ENCODE data around the gene IFNA5. TPM values are rescaled to one million over a fixed set of nuclear protein-coding genes. Genes with fewer than 3 reads are reported as not detected.

Gene IFNA5
- polyA plus RNA-seq, 1 experiment: not detected

GRCh38 chr9:21324047-21324446 lies 18.9 kb upstream of the IFNA5 start:
- Histone ChIP-seq H3K4me3 (ENCODE audit: low read depth, low read length) (no peak overlapping the region), H3K27me3 (ENCODE audit: control insufficient read depth, insufficient read depth, low read length) (no peaks in the 10 kb centered on the region), H3K36me3 (ENCODE audit: control insufficient read depth, insufficient read depth, low read length) (peaks cover 2% of the 10 kb centered on the region)
- no peak for DNase-seq (ENCODE audit: low read depth)
- ChIA-PET CTCF (interaction anchor here (0.5 to 10.4 kb wide), 6 partner anchors 9 to 141 kb away, joined by 3 to 67 read pairs (median 4); no protein-coding TSS in a partner anchor), POLR2A (no interaction called here)
- no peak for TF ChIP-seq CTCF (IDR thresholded peaks at IDR 0.05; ENCODE audit: insufficient read depth, low read depth, low read length)

- no peak for DNase-seq (ENCODE audit: low read depth)
- no peak for TF ChIP-seq CTCF (IDR thresholded peaks at IDR 0.05; ENCODE audit: insufficient read depth, low read depth, low read length)
- CTCF ChIA-PET: interaction anchor here (1.1 to 10.4 kb wide), 6 partner anchors 11 to 143 kb away, joined by 3 to 67 read pairs (median 4); no protein-coding TSS in a partner anchor
- peaks cover 2% of the 10 kb centered on the region for H3K36me3 ChIP-seq (ENCODE audit: control insufficient read depth, insufficient read depth, low read length)
- POLR2A ChIA-PET: no interaction called here
- H3K27me3 ChIP-seq (ENCODE audit: control insufficient read depth, insufficient read depth, low read length): no peaks in the 10 kb centered on the region
- no peak overlapping the region for H3K4me3 ChIP-seq (ENCODE audit: low read depth, low read length)
Measured at GRCh38 chr9:21322911-21323461, 17.9 kb upstream of the IFNA5 start.

- TF ChIP-seq CTCF (IDR thresholded peaks at IDR 0.05; ENCODE audit: insufficient read depth, low read depth, low read length): no peak
- Histone ChIP-seq H3K27me3 (ENCODE audit: control insufficient read depth, insufficient read depth, low read length) (no peaks in the 10 kb centered on the region), H3K4me3 (ENCODE audit: low read depth, low read length) (no peak overlapping the region), H3K36me3 (ENCODE audit: control insufficient read depth, insufficient read depth, low read length) (peaks cover 2% of the 10 kb centered on the region)
- POLR2A ChIA-PET: no interaction called here
- CTCF ChIA-PET: interaction anchor here (0.8 to 10.4 kb wide), 7 partner anchors 9 to 493 kb away, joined by 3 to 67 read pairs (median 5); no protein-coding TSS in a partner anchor
- DNase-seq (ENCODE audit: low read depth): no peak
Measured at GRCh38 chr9:21320465-21320864, 15.4 kb upstream of the IFNA5 start.

GRCh38 chr9:21317956-21318923 lies 13.1 kb upstream of the IFNA5 start:
- H3K36me3 ChIP-seq (ENCODE audit: control insufficient read depth, insufficient read depth, low read length): no peaks in the 10 kb centered on the region
- POLR2A ChIA-PET: no interaction called here
- no peak overlapping the region for H3K4me3 ChIP-seq (ENCODE audit: low read depth, low read length)
- CTCF ChIA-PET: interaction anchor here (0.6 to 10.4 kb wide), 20 partner anchors 9 to 672 kb away, joined by 3 to 67 read pairs (median 4); no protein-coding TSS in a partner anchor
- H3K27me3 ChIP-seq (ENCODE audit: control insufficient read depth, insufficient read depth, low read length): no peaks in the 10 kb centered on the region
- no peak for DNase-seq (ENCODE audit: low read depth)
- peak; percentile 69 for TF ChIP-seq CTCF (IDR thresholded peaks at IDR 0.05; ENCODE audit: insufficient read depth, low read depth, low read length)

GRCh38 chr9:21316860-21317259 lies 11.7 kb upstream of the IFNA5 start:
- no peak for DNase-seq (ENCODE audit: low read depth)
- H3K27me3 ChIP-seq (ENCODE audit: control insufficient read depth, insufficient read depth, low read length): no peaks in the 10 kb centered on the region
- H3K36me3 ChIP-seq (ENCODE audit: control insufficient read depth, insufficient read depth, low read length): no peaks in the 10 kb centered on the region
- ChIA-PET POLR2A (no interaction called here), CTCF (interaction anchor here (1.3 to 2.4 kb wide), 2 partner anchors 471 to 474 kb away, joined by 3 to 9 read pairs; no protein-coding TSS in a partner anchor)
- no peak for TF ChIP-seq CTCF (IDR thresholded peaks at IDR 0.05; ENCODE audit: insufficient read depth, low read depth, low read length)
- H3K4me3 ChIP-seq (ENCODE audit: low read depth, low read length): no peak overlapping the region

Measured in BJ (cell line).